Measurements from ENCODE around the gene GPBP1L1. TPM values are rescaled to one million over a fixed set of nuclear protein-coding genes. Genes with fewer than 3 reads are reported as not detected.

Gene GPBP1L1
- total and polyA plus RNA-seq, 9 of the 15 experiments (the other 6 are each of a cell fraction or from before 2014, with no cell fraction given), result 86.0 to 216 (median 138) TPM

DNA sequence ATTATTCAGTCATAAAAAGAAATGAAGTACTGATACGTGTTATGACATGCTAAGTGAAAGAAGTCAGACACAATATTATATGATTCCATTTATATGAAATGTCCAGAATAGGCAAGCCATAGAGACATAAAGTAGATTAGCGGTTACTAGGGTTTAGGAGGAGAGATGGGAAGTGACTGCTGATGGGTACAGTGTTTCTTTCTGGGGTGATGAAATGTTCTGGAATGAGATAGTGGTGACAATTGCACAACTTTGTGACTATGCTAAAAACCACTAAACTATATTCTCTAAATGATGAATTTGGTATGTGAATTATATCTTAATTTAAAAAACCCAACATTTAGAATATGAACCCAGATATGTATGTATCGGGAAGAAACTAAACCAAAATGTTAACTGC, 36.5 kb upstream of the GPBP1L1 start (continued):
- TF ChIP-seq ZNF408 (CRISPR knock-in tag; IDR thresholded peaks at IDR 0.05; ENCODE audit: low read depth), result no peak
- TF ChIP-seq, protein P1, sequence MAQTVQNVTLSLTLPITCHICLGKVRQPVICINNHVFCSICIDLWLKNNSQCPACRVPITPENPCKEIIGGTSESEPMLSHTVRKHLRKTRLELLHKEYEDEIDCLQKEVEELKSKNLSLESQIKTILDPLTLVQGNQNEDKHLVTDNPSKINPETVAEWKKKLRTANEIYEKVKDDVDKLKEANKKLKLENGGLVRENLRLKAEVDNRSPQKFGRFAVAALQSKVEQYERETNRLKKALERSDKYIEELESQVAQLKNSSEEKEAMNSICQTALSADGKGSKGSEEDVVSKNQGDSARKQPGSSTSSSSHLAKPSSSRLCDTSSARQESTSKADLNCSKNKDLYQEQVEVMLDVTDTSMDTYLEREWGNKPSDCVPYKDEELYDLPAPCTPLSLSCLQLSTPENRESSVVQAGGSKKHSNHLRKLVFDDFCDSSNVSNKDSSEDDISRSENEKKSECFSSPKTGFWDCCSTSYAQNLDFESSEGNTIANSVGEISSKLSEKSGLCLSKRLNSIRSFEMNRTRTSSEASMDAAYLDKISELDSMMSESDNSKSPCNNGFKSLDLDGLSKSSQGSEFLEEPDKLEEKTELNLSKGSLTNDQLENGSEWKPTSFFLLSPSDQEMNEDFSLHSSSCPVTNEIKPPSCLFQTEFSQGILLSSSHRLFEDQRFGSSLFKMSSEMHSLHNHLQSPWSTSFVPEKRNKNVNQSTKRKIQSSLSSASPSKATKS (CRISPR knock-in tag; IDR thresholded peaks at IDR 0.05), result no peak
- no peak for TF ChIP-seq CHD1 (IDR thresholded peaks at IDR 0.05; ENCODE audit: low read length)
- no peak for TF ChIP-seq POLR3G (IDR thresholded peaks at IDR 0.05; ENCODE audit: extremely low read depth, insufficient read length, insufficient replicate concordance)
- no peak for TF ChIP-seq MCM5 (IDR thresholded peaks at IDR 0.05; ENCODE audit: low read depth)
- no peak for TF ChIP-seq ZNF232 (CRISPR knock-in tag; IDR thresholded peaks at IDR 0.05)
- no peak for TF ChIP-seq CBFB (CRISPR knock-in tag; IDR thresholded peaks at IDR 0.05)
- no peak for TF ChIP-seq BMI1 (IDR thresholded peaks at IDR 0.05; ENCODE audit: low read length)
- no peak for TF ChIP-seq NONO (IDR thresholded peaks at IDR 0.05; ENCODE audit: low read depth in 2 of 2, low read length in 1 of 2)
- no peak for TF ChIP-seq ZNF551 (CRISPR knock-in tag; IDR thresholded peaks at IDR 0.05)
- TF ChIP-seq ZNF76 (CRISPR knock-in tag; IDR thresholded peaks at IDR 0.05; ENCODE audit: borderline replicate concordance), result no peak
- TF ChIP-seq, protein P2, sequence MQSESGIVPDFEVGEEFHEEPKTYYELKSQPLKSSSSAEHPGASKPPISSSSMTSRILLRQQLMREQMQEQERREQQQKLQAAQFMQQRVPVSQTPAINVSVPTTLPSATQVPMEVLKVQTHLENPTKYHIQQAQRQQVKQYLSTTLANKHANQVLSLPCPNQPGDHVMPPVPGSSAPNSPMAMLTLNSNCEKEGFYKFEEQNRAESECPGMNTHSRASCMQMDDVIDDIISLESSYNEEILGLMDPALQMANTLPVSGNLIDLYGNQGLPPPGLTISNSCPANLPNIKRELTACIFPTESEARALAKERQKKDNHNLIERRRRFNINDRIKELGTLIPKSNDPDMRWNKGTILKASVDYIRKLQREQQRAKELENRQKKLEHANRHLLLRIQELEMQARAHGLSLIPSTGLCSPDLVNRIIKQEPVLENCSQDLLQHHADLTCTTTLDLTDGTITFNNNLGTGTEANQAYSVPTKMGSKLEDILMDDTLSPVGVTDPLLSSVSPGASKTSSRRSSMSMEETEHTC (IDR thresholded peaks at IDR 0.05), result no peak
- TF ChIP-seq, protein P3, sequence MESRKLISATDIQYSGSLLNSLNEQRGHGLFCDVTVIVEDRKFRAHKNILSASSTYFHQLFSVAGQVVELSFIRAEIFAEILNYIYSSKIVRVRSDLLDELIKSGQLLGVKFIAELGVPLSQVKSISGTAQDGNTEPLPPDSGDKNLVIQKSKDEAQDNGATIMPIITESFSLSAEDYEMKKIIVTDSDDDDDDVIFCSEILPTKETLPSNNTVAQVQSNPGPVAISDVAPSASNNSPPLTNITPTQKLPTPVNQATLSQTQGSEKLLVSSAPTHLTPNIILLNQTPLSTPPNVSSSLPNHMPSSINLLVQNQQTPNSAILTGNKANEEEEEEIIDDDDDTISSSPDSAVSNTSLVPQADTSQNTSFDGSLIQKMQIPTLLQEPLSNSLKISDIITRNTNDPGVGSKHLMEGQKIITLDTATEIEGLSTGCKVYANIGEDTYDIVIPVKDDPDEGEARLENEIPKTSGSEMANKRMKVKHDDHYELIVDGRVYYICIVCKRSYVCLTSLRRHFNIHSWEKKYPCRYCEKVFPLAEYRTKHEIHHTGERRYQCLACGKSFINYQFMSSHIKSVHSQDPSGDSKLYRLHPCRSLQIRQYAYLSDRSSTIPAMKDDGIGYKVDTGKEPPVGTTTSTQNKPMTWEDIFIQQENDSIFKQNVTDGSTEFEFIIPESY (CRISPR knock-in tag; IDR thresholded peaks at IDR 0.05), result peak; percentile 18; the same call in 1 of the 2 replicates
- no peak for TF ChIP-seq MXI1 (IDR thresholded peaks at IDR 0.05; ENCODE audit: low read depth, low read length)
- TF ChIP-seq ZNF354B (CRISPR knock-in tag; IDR thresholded peaks at IDR 0.05), result no peak
- TF ChIP-seq KLF1 (tag; IDR thresholded peaks at IDR 0.05), result no peak
- TF ChIP-seq, protein P4, sequence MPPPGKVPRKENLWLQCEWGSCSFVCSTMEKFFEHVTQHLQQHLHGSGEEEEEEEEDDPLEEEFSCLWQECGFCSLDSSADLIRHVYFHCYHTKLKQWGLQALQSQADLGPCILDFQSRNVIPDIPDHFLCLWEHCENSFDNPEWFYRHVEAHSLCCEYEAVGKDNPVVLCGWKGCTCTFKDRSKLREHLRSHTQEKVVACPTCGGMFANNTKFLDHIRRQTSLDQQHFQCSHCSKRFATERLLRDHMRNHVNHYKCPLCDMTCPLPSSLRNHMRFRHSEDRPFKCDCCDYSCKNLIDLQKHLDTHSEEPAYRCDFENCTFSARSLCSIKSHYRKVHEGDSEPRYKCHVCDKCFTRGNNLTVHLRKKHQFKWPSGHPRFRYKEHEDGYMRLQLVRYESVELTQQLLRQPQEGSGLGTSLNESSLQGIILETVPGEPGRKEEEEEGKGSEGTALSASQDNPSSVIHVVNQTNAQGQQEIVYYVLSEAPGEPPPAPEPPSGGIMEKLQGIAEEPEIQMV (tag; conservative IDR thresholded peaks at IDR 0.05; ENCODE audit: low read depth), result no peak
- TF ChIP-seq, protein P5, sequence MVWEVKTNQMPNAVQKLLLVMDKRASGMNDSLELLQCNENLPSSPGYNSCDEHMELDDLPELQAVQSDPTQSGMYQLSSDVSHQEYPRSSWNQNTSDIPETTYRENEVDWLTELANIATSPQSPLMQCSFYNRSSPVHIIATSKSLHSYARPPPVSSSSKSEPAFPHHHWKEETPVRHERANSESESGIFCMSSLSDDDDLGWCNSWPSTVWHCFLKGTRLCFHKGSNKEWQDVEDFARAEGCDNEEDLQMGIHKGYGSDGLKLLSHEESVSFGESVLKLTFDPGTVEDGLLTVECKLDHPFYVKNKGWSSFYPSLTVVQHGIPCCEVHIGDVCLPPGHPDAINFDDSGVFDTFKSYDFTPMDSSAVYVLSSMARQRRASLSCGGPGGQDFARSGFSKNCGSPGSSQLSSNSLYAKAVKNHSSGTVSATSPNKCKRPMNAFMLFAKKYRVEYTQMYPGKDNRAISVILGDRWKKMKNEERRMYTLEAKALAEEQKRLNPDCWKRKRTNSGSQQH (CRISPR knock-in tag; IDR thresholded peaks at IDR 0.05), result no peak
- TF ChIP-seq EP300 (IDR thresholded peaks at IDR 0.05; ENCODE audit: low read length), result peak; percentile 27; the same call in 1 of the 2 replicates

Measured in K562 (cell line).